ENCODE data around the gene ATF5. TPM values are rescaled to one million over a fixed set of nuclear protein-coding genes. Genes with fewer than 3 reads are reported as not detected.
A peak's percentile ranks its signal among the peaks of the same experiment; 100 is the strongest.

The ATF5 gene
- total and polyA plus RNA-seq, 2 of the 13 experiments (the other 11 are each of a cell fraction or from before 2014, with no cell fraction given): 5.2 to 10.3 TPM

DNA sequence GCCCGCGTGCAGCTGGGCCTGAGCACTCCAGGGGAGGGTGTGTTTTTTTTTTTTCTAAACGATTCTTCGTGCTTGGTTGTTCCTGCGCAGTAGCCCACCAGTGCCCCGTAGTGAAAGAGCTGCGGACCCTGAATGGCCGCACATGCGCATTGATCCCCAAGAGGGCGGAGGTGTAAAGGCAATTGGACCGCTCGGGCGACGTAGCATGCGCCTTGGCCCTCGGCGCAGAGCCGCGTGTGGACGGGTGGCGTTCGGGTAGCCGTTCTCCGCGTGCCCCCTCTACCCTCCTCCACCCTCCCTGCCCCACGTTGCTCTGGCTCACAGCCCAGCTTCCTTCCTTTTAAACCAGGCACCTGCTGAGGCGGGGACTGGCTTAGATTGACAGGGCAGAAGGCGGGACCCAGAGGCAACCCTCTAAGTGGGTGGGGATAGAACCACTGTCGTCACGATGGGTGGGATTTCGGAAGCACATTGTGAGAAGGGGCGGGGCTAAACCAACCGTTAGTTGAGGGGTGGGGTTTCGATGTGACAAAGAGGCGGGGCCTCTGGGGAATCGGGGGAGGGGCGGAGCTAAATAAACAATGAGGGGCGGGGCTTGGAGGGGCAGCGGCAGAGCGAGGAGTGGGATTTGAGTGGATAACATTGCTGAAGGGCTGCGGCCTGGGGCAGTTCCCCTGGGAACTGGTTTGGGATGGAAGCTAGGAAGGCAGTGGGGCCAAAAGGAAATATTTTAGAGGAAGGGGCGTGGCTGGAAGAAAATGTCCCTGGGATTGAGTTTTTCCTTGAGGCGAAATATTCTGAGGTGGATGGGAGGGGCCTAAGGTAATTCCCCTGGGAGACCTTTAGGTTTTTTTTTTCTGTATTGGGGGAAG lies 842 bp downstream of the ATF5 start (continued):
- TF ChIP-seq, protein P1, sequence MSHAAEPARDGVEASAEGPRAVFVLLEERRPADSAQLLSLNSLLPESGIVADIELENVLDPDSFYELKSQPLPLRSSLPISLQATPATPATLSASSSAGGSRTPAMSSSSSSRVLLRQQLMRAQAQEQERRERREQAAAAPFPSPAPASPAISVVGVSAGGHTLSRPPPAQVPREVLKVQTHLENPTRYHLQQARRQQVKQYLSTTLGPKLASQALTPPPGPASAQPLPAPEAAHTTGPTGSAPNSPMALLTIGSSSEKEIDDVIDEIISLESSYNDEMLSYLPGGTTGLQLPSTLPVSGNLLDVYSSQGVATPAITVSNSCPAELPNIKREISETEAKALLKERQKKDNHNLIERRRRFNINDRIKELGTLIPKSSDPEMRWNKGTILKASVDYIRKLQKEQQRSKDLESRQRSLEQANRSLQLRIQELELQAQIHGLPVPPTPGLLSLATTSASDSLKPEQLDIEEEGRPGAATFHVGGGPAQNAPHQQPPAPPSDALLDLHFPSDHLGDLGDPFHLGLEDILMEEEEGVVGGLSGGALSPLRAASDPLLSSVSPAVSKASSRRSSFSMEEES (CRISPR knock-in tag; IDR thresholded peaks at IDR 0.05): peak; percentile 64
- TF ChIP-seq ELF1 (CRISPR knock-in tag; IDR thresholded peaks at IDR 0.05) (no peak), MIER3 (CRISPR knock-in tag; IDR thresholded peaks at IDR 0.05; ENCODE audit: borderline replicate concordance) (peak; percentile 73; the same call in 1 of the 2 replicates), ISX (CRISPR knock-in tag; conservative IDR thresholded peaks at IDR 0.05) (no peak), GTF3A (CRISPR knock-in tag; conservative IDR thresholded peaks at IDR 0.05) (0 out of 2 replicates have a peak, but pooled peaks have one; percentile 19), ZNF232 (CRISPR knock-in tag; IDR thresholded peaks at IDR 0.05; ENCODE audit: borderline replicate concordance) (peak; percentile 80; the same call in 1 of the 2 replicates), MED8 (CRISPR knock-in tag; IDR thresholded peaks at IDR 0.05; ENCODE audit: insufficient replicate concordance) (no peak), CBFB (CRISPR knock-in tag; IDR thresholded peaks at IDR 0.05) (no peak), ATF1 (CRISPR knock-in tag; IDR thresholded peaks at IDR 0.05) (no peak), TCF7 (IDR thresholded peaks at IDR 0.05; ENCODE audit: low read depth) (no peak), NFYC (CRISPR knock-in tag; IDR thresholded peaks at IDR 0.05) (no peak), GFI1 (CRISPR knock-in tag; IDR thresholded peaks at IDR 0.05; ENCODE audit: borderline replicate concordance) (0 out of 2 replicates have a peak, but pooled peaks have one; percentile 46), ZBTB8A (CRISPR knock-in tag; IDR thresholded peaks at IDR 0.05; ENCODE audit: borderline replicate concordance, low read depth) (no peak), ZNF747 (CRISPR knock-in tag; IDR thresholded peaks at IDR 0.05; ENCODE audit: borderline replicate concordance) (peak; percentile 71; the same call in 1 of the 2 replicates), ZNF816 (CRISPR knock-in tag; IDR thresholded peaks at IDR 0.05; ENCODE audit: borderline replicate concordance) (no peak), NCOA2 (CRISPR knock-in tag; IDR thresholded peaks at IDR 0.05) (peak; percentile 25; the same call in 1 of the 2 replicates), NFATC3 (CRISPR knock-in tag; IDR thresholded peaks at IDR 0.05) (no peak)
- TF ChIP-seq, protein P2, sequence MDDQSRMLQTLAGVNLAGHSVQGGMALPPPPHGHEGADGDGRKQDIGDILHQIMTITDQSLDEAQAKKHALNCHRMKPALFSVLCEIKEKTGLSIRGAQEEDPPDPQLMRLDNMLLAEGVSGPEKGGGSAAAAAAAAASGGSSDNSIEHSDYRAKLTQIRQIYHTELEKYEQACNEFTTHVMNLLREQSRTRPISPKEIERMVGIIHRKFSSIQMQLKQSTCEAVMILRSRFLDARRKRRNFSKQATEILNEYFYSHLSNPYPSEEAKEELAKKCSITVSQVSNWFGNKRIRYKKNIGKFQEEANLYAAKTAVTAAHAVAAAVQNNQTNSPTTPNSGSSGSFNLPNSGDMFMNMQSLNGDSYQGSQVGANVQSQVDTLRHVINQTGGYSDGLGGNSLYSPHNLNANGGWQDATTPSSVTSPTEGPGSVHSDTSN (CRISPR knock-in tag; IDR thresholded peaks at IDR 0.05; ENCODE audit: borderline replicate concordance): no peak
- TF ChIP-seq, protein P3, sequence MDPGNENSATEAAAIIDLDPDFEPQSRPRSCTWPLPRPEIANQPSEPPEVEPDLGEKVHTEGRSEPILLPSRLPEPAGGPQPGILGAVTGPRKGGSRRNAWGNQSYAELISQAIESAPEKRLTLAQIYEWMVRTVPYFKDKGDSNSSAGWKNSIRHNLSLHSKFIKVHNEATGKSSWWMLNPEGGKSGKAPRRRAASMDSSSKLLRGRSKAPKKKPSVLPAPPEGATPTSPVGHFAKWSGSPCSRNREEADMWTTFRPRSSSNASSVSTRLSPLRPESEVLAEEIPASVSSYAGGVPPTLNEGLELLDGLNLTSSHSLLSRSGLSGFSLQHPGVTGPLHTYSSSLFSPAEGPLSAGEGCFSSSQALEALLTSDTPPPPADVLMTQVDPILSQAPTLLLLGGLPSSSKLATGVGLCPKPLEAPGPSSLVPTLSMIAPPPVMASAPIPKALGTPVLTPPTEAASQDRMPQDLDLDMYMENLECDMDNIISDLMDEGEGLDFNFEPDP (CRISPR knock-in tag; conservative IDR thresholded peaks at IDR 0.05): 0 out of 2 replicates have a peak, but pooled peaks have one; percentile 73
- TF ChIP-seq, protein P4, sequence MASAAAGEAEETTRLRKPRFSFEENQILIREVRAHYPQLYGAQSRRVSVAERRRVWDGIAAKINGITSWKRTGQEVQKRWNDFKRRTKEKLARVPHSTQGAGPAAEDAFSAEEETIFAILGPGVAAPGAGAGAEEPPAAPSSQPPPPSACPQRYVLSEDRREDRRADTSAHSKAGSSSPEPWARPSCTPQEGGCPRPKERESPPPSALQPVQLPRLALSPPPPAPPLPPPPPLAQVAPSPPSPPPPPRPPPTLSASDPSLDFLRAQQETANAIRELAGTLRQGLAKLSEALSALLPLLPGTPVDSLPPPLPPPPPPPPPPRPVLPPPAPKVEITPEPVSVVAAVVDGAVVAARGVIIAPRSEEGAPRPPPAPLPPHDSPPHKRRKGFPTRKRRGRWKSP (CRISPR knock-in tag; IDR thresholded peaks at IDR 0.05): 0 out of 2 replicates have a peak, but pooled peaks have one; percentile 39
- TF ChIP-seq, protein P5, sequence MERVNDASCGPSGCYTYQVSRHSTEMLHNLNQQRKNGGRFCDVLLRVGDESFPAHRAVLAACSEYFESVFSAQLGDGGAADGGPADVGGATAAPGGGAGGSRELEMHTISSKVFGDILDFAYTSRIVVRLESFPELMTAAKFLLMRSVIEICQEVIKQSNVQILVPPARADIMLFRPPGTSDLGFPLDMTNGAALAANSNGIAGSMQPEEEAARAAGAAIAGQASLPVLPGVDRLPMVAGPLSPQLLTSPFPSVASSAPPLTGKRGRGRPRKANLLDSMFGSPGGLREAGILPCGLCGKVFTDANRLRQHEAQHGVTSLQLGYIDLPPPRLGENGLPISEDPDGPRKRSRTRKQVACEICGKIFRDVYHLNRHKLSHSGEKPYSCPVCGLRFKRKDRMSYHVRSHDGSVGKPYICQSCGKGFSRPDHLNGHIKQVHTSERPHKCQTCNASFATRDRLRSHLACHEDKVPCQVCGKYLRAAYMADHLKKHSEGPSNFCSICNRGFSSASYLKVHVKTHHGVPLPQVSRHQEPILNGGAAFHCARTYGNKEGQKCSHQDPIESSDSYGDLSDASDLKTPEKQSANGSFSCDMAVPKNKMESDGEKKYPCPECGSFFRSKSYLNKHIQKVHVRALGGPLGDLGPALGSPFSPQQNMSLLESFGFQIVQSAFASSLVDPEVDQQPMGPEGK (CRISPR knock-in tag; IDR thresholded peaks at IDR 0.05): no peak
